K562 (cell line): ENCODE results near the gene FHL5. TPM values are rescaled to one million over a fixed set of nuclear protein-coding genes. Genes with fewer than 3 reads are reported as not detected.

Experiments
- BACH1 ChIP-seq: fragments of 200-800 bp; sonication (Bioruptor generic); IDR thresholded peaks from 2 replicates; pipeline ENCODE4 v1.6.1; 2016; ENCODE audit warnings: missing genetic modification characterization, missing compliant biosample characterization
- CREB1 ChIP-seq, 2 experiments: sonication (generic) in 1 of 2; formaldehyde crosslinking in 1 of 2; IDR thresholded peaks; 2 replicates each; pipeline versions ENCODE4 v1.6.1 to v1.8.0; 2012 to 2022; ENCODE audit warnings: inconsistent platforms in 1 of 2, mild to moderate bottlenecking in 1 of 2, missing genetic modification reagents in 1 of 2, moderate library complexity in 1 of 2
- CSDE1 ChIP-seq, 2 experiments: fragments of 450-650 bp; IDR thresholded peaks; 2 replicates each; pipeline ENCODE4 v1.6.1; 2016; ENCODE audit warnings: mild to moderate bottlenecking in 1 of 2
- GATAD2B ChIP-seq: fragments of 450-650 bp; IDR thresholded peaks from 2 replicates; pipeline ENCODE4 v1.6.1; 2017; ENCODE audit warnings: mild to moderate bottlenecking, borderline replicate concordance
- ILF3 ChIP-seq: fragments of 450-650 bp; IDR thresholded peaks from 2 replicates; pipeline ENCODE4 v1.6.1; 2018; ENCODE audit warnings: antibody characterized with exemption, mild to moderate bottlenecking, moderate library complexity, borderline replicate concordance
- NFIX ChIP-seq: fragments of 250-450 bp; sonication (Bioruptor Pico); IDR thresholded peaks from 2 replicates; pipeline ENCODE4 v1.4.0; 2020; ENCODE audit warnings: low read depth, mild to moderate bottlenecking, moderate library complexity
- POLR2AphosphoS5 ChIP-seq: IDR thresholded peaks from 2 replicates; pipeline ENCODE4 v1.6.1; 2011; ENCODE audit warnings: mild to moderate bottlenecking, low read depth, low read length, moderate library complexity; ENCODE audit not compliant: control insufficient read depth, insufficient read depth
- REST ChIP-seq, 2 experiments: fragments of 450-650 bp; formaldehyde crosslinking in 1 of 2; IDR thresholded peaks; 2 replicates each; pipeline versions ENCODE4 v1.4.0 to v1.6.1; 2014 to 2020; ENCODE audit warnings: mild to moderate bottlenecking in 2 of 2, borderline replicate concordance in 1 of 2, low read depth in 1 of 2
- TCF3 ChIP-seq: sonication (generic); formaldehyde crosslinking; IDR thresholded peaks from 2 replicates; pipeline ENCODE4 v1.4.0; 2020; ENCODE audit warnings: mild to moderate bottlenecking, missing genetic modification reagents
- ZNF12 ChIP-seq: sonication (generic); formaldehyde crosslinking; IDR thresholded peaks from 2 replicates; pipeline ENCODE4 v1.4.0; 2020; ENCODE audit warnings: mild to moderate bottlenecking, missing genetic modification reagents
- ZNF124 ChIP-seq: sonication (generic); formaldehyde crosslinking; IDR thresholded peaks from 2 replicates; pipeline ENCODE4 v1.8.1; 2022; ENCODE audit warnings: missing genetic modification reagents
- ZNF165 ChIP-seq: fragments of 250-450 bp; sonication (Bioruptor Pico); IDR thresholded peaks from 2 replicates; pipeline ENCODE4 v1.4.0; 2020; ENCODE audit warnings: borderline replicate concordance
- ZNF224 ChIP-seq: sonication (generic); formaldehyde crosslinking; IDR thresholded peaks from 2 replicates; pipeline ENCODE4 v1.8.0; 2022; ENCODE audit warnings: mild to moderate bottlenecking, missing genetic modification reagents
- ZNF24 ChIP-seq: fragments of 450-650 bp; IDR thresholded peaks from 2 replicates; pipeline ENCODE4 v1.6.1; 2016
- ZNF431 ChIP-seq: sonication (generic); formaldehyde crosslinking; IDR thresholded peaks from 2 replicates; pipeline ENCODE4 v1.8.0; 2022; ENCODE audit warnings: mild to moderate bottlenecking, missing genetic modification reagents
- ZNF561 ChIP-seq: fragments of 450-650 bp; formaldehyde crosslinking; conservative IDR thresholded peaks from 2 replicates; pipeline ENCODE4 v1.4.0; 2020; ENCODE audit warnings: mild to moderate bottlenecking, moderate library complexity
- polyA plus RNA-seq, 8 experiments: library from polyadenylated mRNA; depleted of rRNA in 4 of 8; stranded (reverse) in 5 of 8; unstranded in 3 of 8; fragments of >200 nt; fragmentation: Nextera tagmentation in 2 of 8; fragmentation: Illumina TruSeq in 1 of 8; extraction: Ambion mirVana in 2 of 8; extraction: Trizol in 1 of 8; gene quantifications; 2 replicates each; pipeline versions ENCODE4 v1.2.1 to v1.2.3, GENCODE V29; 2011 to 2014; ENCODE audit warnings: inconsistent platforms in 1 of 8, missing spikeins in 1 of 8
- total RNA-seq, 7 experiments: library from RNA; depleted of rRNA in 6 of 7; stranded (reverse); fragments of >200 nt in 6 of 7; fragmentation: Illumina TruSeq in 2 of 7; extraction: Trizol in 2 of 7; gene quantifications; 2 replicates each; pipeline versions ENCODE4 v1.2.1 to v1.2.3, GENCODE V29; 2011 to 2021; ENCODE audit warnings: low replicate concordance in 1 of 7
- TF ChIP-seq, protein P1 (sequence below): fragments of 150-350 bp; conservative IDR thresholded peaks from 2 replicates; pipeline ENCODE4 v1.6.1; 2014; ENCODE audit warnings: low read length

Gene FHL5
- total and polyA plus RNA-seq, 9 of the 15 experiments (the other 6 are each of a cell fraction or from before 2014, with no cell fraction given) = not detected

- TF ChIP-seq, protein P1, sequence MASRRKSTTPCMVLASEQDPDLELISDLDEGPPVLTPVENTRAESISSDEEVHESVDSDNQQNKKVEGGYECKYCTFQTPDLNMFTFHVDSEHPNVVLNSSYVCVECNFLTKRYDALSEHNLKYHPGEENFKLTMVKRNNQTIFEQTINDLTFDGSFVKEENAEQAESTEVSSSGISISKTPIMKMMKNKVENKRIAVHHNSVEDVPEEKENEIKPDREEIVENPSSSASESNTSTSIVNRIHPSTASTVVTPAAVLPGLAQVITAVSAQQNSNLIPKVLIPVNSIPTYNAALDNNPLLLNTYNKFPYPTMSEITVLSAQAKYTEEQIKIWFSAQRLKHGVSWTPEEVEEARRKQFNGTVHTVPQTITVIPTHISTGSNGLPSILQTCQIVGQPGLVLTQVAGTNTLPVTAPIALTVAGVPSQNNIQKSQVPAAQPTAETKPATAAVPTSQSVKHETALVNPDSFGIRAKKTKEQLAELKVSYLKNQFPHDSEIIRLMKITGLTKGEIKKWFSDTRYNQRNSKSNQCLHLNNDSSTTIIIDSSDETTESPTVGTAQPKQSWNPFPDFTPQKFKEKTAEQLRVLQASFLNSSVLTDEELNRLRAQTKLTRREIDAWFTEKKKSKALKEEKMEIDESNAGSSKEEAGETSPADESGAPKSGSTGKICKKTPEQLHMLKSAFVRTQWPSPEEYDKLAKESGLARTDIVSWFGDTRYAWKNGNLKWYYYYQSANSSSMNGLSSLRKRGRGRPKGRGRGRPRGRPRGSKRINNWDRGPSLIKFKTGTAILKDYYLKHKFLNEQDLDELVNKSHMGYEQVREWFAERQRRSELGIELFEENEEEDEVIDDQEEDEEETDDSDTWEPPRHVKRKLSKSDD = 0 out of 2 replicates have a peak, but pooled peaks have one; percentile 55
- TF ChIP-seq GATAD2B = no peak
- no peak for TF ChIP-seq ZNF224 (CRISPR knock-in tag)
- no peak; the same call in 1 of the 2 replicates for TF ChIP-seq ILF3
- no peak for TF ChIP-seq REST (IDR thresholded peaks at IDR 0.05; ENCODE audit: borderline replicate concordance)
- peak; percentile 16; the same call in 1 of the 2 replicates for TF ChIP-seq REST (CRISPR knock-in tag; IDR thresholded peaks at IDR 0.05; ENCODE audit: low read depth)
- no peak for TF ChIP-seq BACH1 (tag)
- TF ChIP-seq ZNF24 = peak; percentile 76
- TF ChIP-seq POLR2AphosphoS5 = peak; percentile 95
- TF ChIP-seq CSDE1 (IDR thresholded peaks at IDR 0.05) = no peak
- TF ChIP-seq ZNF12 (CRISPR knock-in tag) = peak; percentile 24; the same call in 1 of the 2 replicates
- peak; percentile 90 for TF ChIP-seq CREB1 (IDR thresholded peaks at IDR 0.05)
- TF ChIP-seq CREB1 (CRISPR knock-in tag; IDR thresholded peaks at IDR 0.05) = peak; percentile 91
- TF ChIP-seq TCF3 (CRISPR knock-in tag) = 0 out of 2 replicates have a peak, but pooled peaks have one; percentile 7
- no peak for TF ChIP-seq NFIX (CRISPR knock-in tag)
- TF ChIP-seq ZNF124 = no peak
- no peak for TF ChIP-seq ZNF165 (CRISPR knock-in tag)
- TF ChIP-seq ZNF561 (CRISPR knock-in tag) = no peak
- peak; percentile 69 for TF ChIP-seq ZNF431 (CRISPR knock-in tag)
Observed at GRCh38 chr6:96521644-96522464, 41.1 kb upstream of the FHL5 start, which contains the start of gene UFL1 (continued).
